HepG2 (cell line): ENCODE results near the gene GRAMD4. TPM values are rescaled to one million over a fixed set of nuclear protein-coding genes. Genes with fewer than 3 reads are reported as not detected.

Experiments
- ATAC-seq: fragments of 200-7000 bp; cut with Tn5 transposase; 3 replicates; pipeline ENCODE4 v1.9.1; 2020; ENCODE audit warnings: mild to moderate bottlenecking, moderate library complexity
- BruUV-seq: library from RNA; stranded (reverse); fragments of 400-500 nt; replicated peaks from 2 replicates; lab custom pipeline; 2021; lab: Mats Ljungman, UMichigan
- CTCF ChIA-PET: fragments of 300-600 bp; formaldehyde crosslinking; extraction: SDS; loops from one replicate; lab custom pipeline; 2021; ENCODE audit warnings: low total read pairs, inconsistent platforms, low intra/inter-chr PET ratio; lab: Yijun Ruan, JAX
- POLR2A ChIA-PET: fragments of 350-600 bp; sonication (Branson Sonifier 250); formaldehyde crosslinking; loops from one replicate; lab custom pipeline; 2020; ENCODE audit warnings: antibody characterized with exemption, inconsistent platforms; lab: Yijun Ruan, JAX
- DNase-seq: peaks from one replicate; pipeline ENCODE4 v3.0.0-alpha.2; 2015; ENCODE audit warnings: low spot score
- FAIRE-seq: peaks from 3 replicates; lab custom pipeline; 2011; peaks lifted over from hg19 to GRCh38; lab: Jason Lieb, UNC
- H2AFZ ChIP-seq: one replicate; pipeline ENCODE4 v1.6.1; 2011; ENCODE audit warnings: low read length, inconsistent platforms
- H3K27ac ChIP-seq: fragments of 300-600 bp; 3 replicates; pipeline ENCODE4 v1.8.0; 2011; ENCODE audit warnings: mixed run types, mild to moderate bottlenecking, mixed read lengths, low read length, inconsistent platforms; ENCODE audit not compliant: insufficient read depth; ENCODE audit errors: extremely low read length
- H3K27me3 ChIP-seq, 2 experiments: fragments of 200-600 bp in 1 of 2; 2 replicates in 1 of 2; 3 replicates in 1 of 2; pipeline versions ENCODE4 v1.6.0 to v1.8.0; 2011; ENCODE audit warnings: low read length in 2 of 2, mild to moderate bottlenecking in 2 of 2, moderate library complexity in 2 of 2, inconsistent platforms in 1 of 2; ENCODE audit not compliant: insufficient read depth in 2 of 2, control insufficient read depth in 1 of 2
- H3K36me3 ChIP-seq, 2 experiments: fragments of 200-600 bp in 1 of 2; replicated peaks in 1 of 2; 2 replicates in 1 of 2; 3 replicates in 1 of 2; pipeline versions ENCODE4 v1.5.1 to v1.8.0; 2011; ENCODE audit warnings: low read length in 2 of 2, inconsistent platforms in 1 of 2; ENCODE audit not compliant: insufficient read depth in 2 of 2, control insufficient read depth in 1 of 2
- H3K4me1 ChIP-seq: 2 replicates; pipeline ENCODE4 v1.5.1; 2012; ENCODE audit warnings: low read length, inconsistent platforms; ENCODE audit not compliant: insufficient read depth
- H3K4me2 ChIP-seq: 2 replicates; pipeline ENCODE4 v1.6.0; 2011; ENCODE audit warnings: low read depth, low read length, inconsistent platforms
- H3K4me3 ChIP-seq, 3 experiments: fragments of 200-600 bp in 1 of 3; sonication (generic), shearing (Covaris generic) in 1 of 3; replicated peaks in 1 of 3; 2 replicates each; pipeline ENCODE4 v1.5.1; 2011 to 2016; ENCODE audit warnings: low read length in 3 of 3, inconsistent platforms in 2 of 3, low read depth in 2 of 3, mild to moderate bottlenecking in 2 of 3, control low read depth in 1 of 3, mixed read lengths in 1 of 3; ENCODE audit not compliant: insufficient read depth in 1 of 3
- H3K79me2 ChIP-seq: one replicate; pipeline ENCODE4 v1.6.1; 2011; ENCODE audit warnings: low read length, inconsistent platforms; ENCODE audit not compliant: insufficient read depth
- H3K9ac ChIP-seq: 2 replicates; pipeline ENCODE4 v1.6.0; 2011; ENCODE audit warnings: mild to moderate bottlenecking, low read depth, low read length, inconsistent platforms; ENCODE audit not compliant: insufficient read depth
- H3K9me3 ChIP-seq: 2 replicates; pipeline ENCODE4 v1.5.1; 2012; ENCODE audit warnings: mild to moderate bottlenecking, low read length
- H4K20me1 ChIP-seq: 2 replicates; pipeline ENCODE4 v1.6.0; 2011; ENCODE audit warnings: inconsistent platforms, mild to moderate bottlenecking, low read length, moderate library complexity; ENCODE audit not compliant: insufficient read depth
- KAT8 ChIP-seq: IDR thresholded peaks from 2 replicates; pipeline ENCODE4 v1.6.1; 2016; ENCODE audit warnings: missing genetic modification reagents, missing compliant biosample characterization
- KMT2B ChIP-seq: IDR thresholded peaks from 2 replicates; pipeline ENCODE4 v1.6.1; 2016; ENCODE audit warnings: missing genetic modification reagents, missing compliant biosample characterization
- MEIS2 ChIP-seq: sonication (generic); formaldehyde crosslinking; IDR thresholded peaks from 2 replicates; pipeline ENCODE4 v1.9.0; 2021; ENCODE audit warnings: mild to moderate bottlenecking, missing genetic modification reagents
- NCOA2 ChIP-seq: sonication (generic); formaldehyde crosslinking; IDR thresholded peaks from 2 replicates; pipeline ENCODE4 v1.8.0; 2022; ENCODE audit warnings: inconsistent platforms
- PRDM15 ChIP-seq: sonication (generic); formaldehyde crosslinking; IDR thresholded peaks from 2 replicates; pipeline ENCODE4 v1.4.0; 2020; ENCODE audit warnings: missing genetic modification reagents
- RFX1 ChIP-seq: fragments of 450-650 bp; IDR thresholded peaks from 2 replicates; pipeline ENCODE4 v1.6.1; 2017
- ZNF296 ChIP-seq: sonication (generic); formaldehyde crosslinking; conservative IDR thresholded peaks from 2 replicates; pipeline ENCODE4 v1.5.0; 2020; ENCODE audit warnings: mild to moderate bottlenecking, missing genetic modification reagents
- ZNF3 ChIP-seq: IDR thresholded peaks from 2 replicates; pipeline ENCODE4 v1.7.0; 2017; ENCODE audit warnings: inconsistent platforms
- ZNF383 ChIP-seq: sonication (generic); formaldehyde crosslinking; IDR thresholded peaks from 2 replicates; pipeline ENCODE4 v1.4.0; 2020; ENCODE audit warnings: missing genetic modification reagents, mild to moderate bottlenecking, borderline replicate concordance
- ZNF451 ChIP-seq: sonication (generic); formaldehyde crosslinking; IDR thresholded peaks from 2 replicates; pipeline ENCODE4 v1.5.0; 2020; ENCODE audit warnings: mild to moderate bottlenecking, missing genetic modification reagents
- ZNF644 ChIP-seq: IDR thresholded peaks from 2 replicates; pipeline ENCODE4 v1.6.1; 2016; ENCODE audit warnings: low read depth
- ZNF768 ChIP-seq: sonication (generic); formaldehyde crosslinking; IDR thresholded peaks from 2 replicates; pipeline ENCODE4 v1.4.0; 2020; ENCODE audit warnings: missing genetic modification reagents
- ZNF816 ChIP-seq: sonication (generic); formaldehyde crosslinking; IDR thresholded peaks from 2 replicates; pipeline ENCODE4 v1.8.0; 2022; ENCODE audit warnings: missing genetic modification reagents, mild to moderate bottlenecking, borderline replicate concordance
- WGBS: methylation state at CpG from one replicate; pipeline ENCODE4 v1.1.6; 2017; ENCODE audit warnings: low lambda C conversion rate; 5-methylcytosine and 5-hydroxymethylcytosine counted together
- in situ Hi-C: cut with HindIII; loops from 2 replicates; pipeline ENCODE4 v1.10.0; 2017; ENCODE audit warnings: low pct_unique_long_range_greater_than_20kb; ENCODE audit not compliant: extremely low pct_ligation_motif_present
- intact Hi-C: fragments of 100-400 bp; cut with micrococcal nuclease; formaldehyde crosslinking; loops from one replicate; pipeline ENCODE4 v1.10.0; 2022; ENCODE audit not compliant: unreplicated experiment
- polyA plus RNA-seq, 8 experiments: library from polyadenylated mRNA; depleted of rRNA in 3 of 8; stranded (reverse) in 7 of 8; unstranded in 1 of 8; fragments of >200 nt; fragmentation: Illumina TruSeq in 4 of 8; extraction: Trizol in 4 of 8; gene quantifications; 2 replicates each; pipeline versions ENCODE4 v1.2.1 to v1.2.3, GENCODE V29; 2011 to 2016; ENCODE audit warnings: low read depth in 4 of 8, missing spikeins in 1 of 8, mixed read lengths in 1 of 8; ENCODE audit not compliant: insufficient read depth in 1 of 8
- total RNA-seq, 5 experiments: library from RNA; depleted of rRNA; stranded (reverse); fragments of >200 nt; fragmentation: Illumina TruSeq; extraction: Trizol; gene quantifications; 2 replicates each; pipeline ENCODE4 v1.2.3, GENCODE V29; 2016; ENCODE audit warnings: low read depth in 1 of 5

Gene GRAMD4
- total and polyA plus RNA-seq, 2 of the 13 experiments (the other 11 are each of a cell fraction or from before 2014, with no cell fraction given): 15.2 to 15.7 TPM

DNA sequence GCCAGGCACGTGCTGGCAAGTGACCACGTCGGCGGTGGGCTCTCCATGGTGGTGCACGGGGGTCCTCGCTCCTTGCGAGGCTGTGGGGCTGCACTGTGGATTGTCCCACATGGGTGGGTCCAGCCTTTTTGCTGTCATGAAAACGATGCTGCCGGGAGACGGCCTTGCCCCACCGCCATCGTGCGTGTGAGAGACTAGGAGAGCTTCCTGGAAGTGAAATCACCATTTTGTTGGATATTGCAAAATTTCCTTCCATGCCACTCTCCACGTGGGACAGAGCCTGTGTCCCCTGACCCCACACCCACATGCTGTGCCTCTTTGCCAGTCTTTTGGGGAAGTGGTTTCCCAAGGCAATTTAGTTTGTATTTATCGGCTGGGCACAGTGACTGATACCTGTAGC, 18.2 kb upstream of the GRAMD4 start:
- Histone ChIP-seq H3K4me1 (peaks cover 10% of the 10 kb centered on the region; the same call in 1 of the 2 replicates), H3K4me2 (no peak overlapping the region), H3K27ac (no peak overlapping the region), H3K9ac (no peak overlapping the region), H3K36me3 (no peaks in the 10 kb centered on the region; a peak in 1 of 5 replicates), H3K9me3 (no peaks in the 10 kb centered on the region), H3K4me3 (no peak overlapping the region), H3K79me2 (no peaks in the 10 kb centered on the region), H2AFZ (no peak overlapping the region), H4K20me1 (no peaks in the 10 kb centered on the region), H3K27me3 (no peaks in the 10 kb centered on the region)
- ChIA-PET CTCF (no interaction called here), POLR2A (no interaction called here)
- in situ Hi-C loops: no loop called here
- ATAC-seq (no peak), DNase-seq (no peak), FAIRE-seq (no peak)
- TF ChIP-seq ZNF451 (CRISPR knock-in tag) (no peak), ZNF644 (CRISPR knock-in tag) (no peak), MEIS2 (CRISPR knock-in tag) (no peak), KAT8 (no peak), PRDM15 (CRISPR knock-in tag) (no peak), KMT2B (no peak), ZNF768 (CRISPR knock-in tag) (no peak), ZNF816 (no peak), ZNF296 (CRISPR knock-in tag) (no peak), ZNF383 (CRISPR knock-in tag) (no peak), RFX1 (no peak), ZNF3 (no peak), NCOA2 (no peak)
- no TSS peak for BruUV-seq
- 97% methylated on average over 9 of the region's 15 CpGs for WGBS
- intact Hi-C loops: no loop called here
